Measurements from ENCODE around the gene KLHDC1.
"Not testable (repeated sequence)": the region's sequence is repeated elsewhere in the genome, so short reads cannot be mapped to it uniquely, and the experiment has no call there.

Gene KLHDC1

GRCh38 chr14:49692811-49693734 lies at the start of gene KLHDC1:
KLHDC1 (plus strand) TSS chr14:49693120; CDS start chr14:49693195, 75 bp downstream.
- DNase-seq, result peak; percentile 67

- DNase-seq, result no peak
Observed at GRCh38 chr14:49653508-49653907, 39.4 kb upstream of the KLHDC1 start.

GRCh38 chr14:49654511-49654910 lies 38.4 kb upstream of the KLHDC1 start:
- no peak for DNase-seq

GRCh38 chr14:49657500-49657899 lies 35.4 kb upstream of the KLHDC1 start:
- not testable (repeated sequence) for DNase-seq

GRCh38 chr14:49659526-49660455 lies 33.1 kb upstream of the KLHDC1 start:
- DNase-seq, result no peak

- no peak for DNase-seq
Observed at GRCh38 chr14:49670475-49670874, 22.4 kb upstream of the KLHDC1 start.

- no peak for DNase-seq
Observed at GRCh38 chr14:49673586-49673985, 19.3 kb upstream of the KLHDC1 start.

GRCh38 chr14:49677643-49678042 lies 15.3 kb upstream of the KLHDC1 start:
- DNase-seq, result no peak

- no peak for DNase-seq
Observed at GRCh38 chr14:49679271-49679670, 13.6 kb upstream of the KLHDC1 start.

GRCh38 chr14:49686425-49686824 lies 6.5 kb upstream of the KLHDC1 start:
- DNase-seq, result no peak

GRCh38 chr14:49687942-49688700 lies 4.8 kb upstream of the KLHDC1 start, which contains the start of gene POLE2:
POLE2 (minus strand) TSS chr14:49688214; CDS start chr14:49688203, 11 bp downstream.
- peak; percentile 63 for DNase-seq

- no peak for DNase-seq
Observed at GRCh38 chr14:49688701-49689030, 4.3 kb upstream of the KLHDC1 start.

- DNase-seq, result no peak
Observed at GRCh38 chr14:49691031-49691430, 1.9 kb upstream of the KLHDC1 start.

- no peak for DNase-seq
Observed at GRCh38 chr14:49692193-49692757, 645 bp upstream of the KLHDC1 start.

- DNase-seq, result not testable (repeated sequence)
Observed at GRCh38 chr14:49693735-49694124, 810 bp downstream of the KLHDC1 start.

- no peak for DNase-seq
Observed at GRCh38 chr14:49702725-49703124, 9.8 kb downstream of the KLHDC1 start.

GRCh38 chr14:49703965-49704364 lies 11.0 kb downstream of the KLHDC1 start:
- no peak for DNase-seq

GRCh38 chr14:49704471-49704870 lies 11.6 kb downstream of the KLHDC1 start:
- not testable (repeated sequence) for DNase-seq

- DNase-seq, result not testable (repeated sequence)
Observed at GRCh38 chr14:49710993-49711392, 18.1 kb downstream of the KLHDC1 start.

- no peak for DNase-seq
Observed at GRCh38 chr14:49720744-49721143, 27.8 kb downstream of the KLHDC1 start.

- not testable (repeated sequence) for DNase-seq
Observed at GRCh38 chr14:49721733-49722435, 29.0 kb downstream of the KLHDC1 start.

- no peak for DNase-seq
Observed at GRCh38 chr14:49727171-49727570, 34.3 kb downstream of the KLHDC1 start.
